Body of pancreas (tissue), 4 donors: Measurements from ENCODE around the gene EPHA4. TPM values are rescaled to one million over a fixed set of nuclear protein-coding genes. Genes with fewer than 3 reads are reported as not detected.

ENCODE experiments used
- ATAC-seq: fragments of 150-250 bp; one replicate; pipeline ENCODE4 v1.9.1; 2016
- DNase-seq, 4 donors: peaks; one replicate each; pipeline ENCODE4 v3.0.0-alpha.2; 2019
- H3K27ac ChIP-seq, 4 donors: fragments of 200-600 bp; sonication (generic); 1 replicate in 3 of 4; 2 replicates in 1 of 4; pipeline versions ENCODE4 v1.5.1 to v1.6.1; 2016 to 2019; ENCODE audit warnings: mild to moderate bottlenecking in 1 of 4, mixed read lengths in 1 of 4, moderate library complexity in 1 of 4
- H3K27me3 ChIP-seq, 2 donors: fragments of 200-600 bp; sonication (generic); one replicate each; pipeline ENCODE4 v1.6.0; 2016; ENCODE audit warnings: mild to moderate bottlenecking in 1 of 2
- H3K36me3 ChIP-seq, 2 donors: fragments of 200-600 bp; sonication (generic); replicated peaks in 1 of 2; 2 replicates each; pipeline ENCODE4 v1.5.1; 2016; ENCODE audit warnings: low read depth in 2 of 2; ENCODE audit not compliant: insufficient read depth in 1 of 2
- H3K4me1 ChIP-seq: fragments of 200-600 bp; sonication (generic); one replicate; pipeline ENCODE4 v1.6.0; 2016
- H3K4me3 ChIP-seq, 2 donors: fragments of 200-600 bp; sonication (generic); 1 replicate in 1 of 2; 2 replicates in 1 of 2; pipeline ENCODE4 v1.5.1; 2016 to 2019
- H3K9me3 ChIP-seq, 3 donors: fragments of 200-600 bp; sonication (generic); 1 replicate in 2 of 3; 2 replicates in 1 of 3; pipeline ENCODE4 v1.5.1; 2016
- CTCF ChIP-seq, 7 experiments: fragments of 450-650 bp in 4 of 7; fragments of 200-600 bp in 3 of 7; sonication (generic) in 3 of 7; IDR thresholded peaks; one replicate each; pipeline ENCODE4 v1.5.1; 2016 to 2019; ENCODE audit warnings: antibody characterized with exemption in 7 of 7
- POLR2A ChIP-seq, 3 donors: fragments of 450-650 bp; IDR thresholded peaks; one replicate each; pipeline ENCODE4 v1.6.1; 2016; ENCODE audit warnings: antibody characterized with exemption in 3 of 3, mild to moderate bottlenecking in 2 of 3
- WGBS, 2 donors: methylation state at CpG; one replicate each; pipeline ENCODE4 v1.1.5; 2017; 5-methylcytosine and 5-hydroxymethylcytosine counted together
- intact Hi-C: fragments of 100-400 bp; cut with DNase I; formaldehyde crosslinking; loops from one replicate; pipeline ENCODE4 v1.15.1; 2023
- total RNA-seq, 2 donors: library from RNA; depleted of rRNA; stranded (reverse); fragments of >200 nt; gene quantifications; one replicate each; pipeline ENCODE4 v1.1.0, GENCODE V29; 2016

Gene EPHA4
- total RNA-seq, 2 donors from 2014 or later: 4.0 to 5.2 TPM

GRCh38 chr2:221377066-221377465, 195.0 kb downstream of the EPHA4 start:
- Histone ChIP-seq H3K27me3 (no peaks in the 10 kb centered on the region), H3K36me3 (no peaks in the 10 kb centered on the region), H3K9me3 (no peaks in the 10 kb centered on the region), H3K4me1 (no peaks in the 10 kb centered on the region), H3K4me3 (no peak overlapping the region), H3K27ac (no peak overlapping the region)
- no peak for ATAC-seq
- WGBS, 2 donors: 83 to 87% methylated on average over 2 of the region's 2 CpGs
- intact Hi-C loops: no loop called here
- TF ChIP-seq POLR2A (IDR thresholded peaks at IDR 0.05) (no peak), CTCF (IDR thresholded peaks at IDR 0.05) (no peak)
- no peak for DNase-seq

GRCh38 chr2:221374234-221374633, 197.9 kb downstream of the EPHA4 start:
- WGBS, 2 donors: 80% methylated on average over 9 of the region's 9 CpGs
- no peak overlapping the region for H3K4me3 ChIP-seq
- H3K9me3 ChIP-seq: no peaks in the 10 kb centered on the region
- no peak for ATAC-seq
- no peaks in the 10 kb centered on the region for H3K4me1 ChIP-seq
- no peaks in the 10 kb centered on the region for H3K27me3 ChIP-seq
- DNase-seq: no peak
- no peak overlapping the region for H3K27ac ChIP-seq
- H3K36me3 ChIP-seq: no peaks in the 10 kb centered on the region
- TF ChIP-seq POLR2A (IDR thresholded peaks at IDR 0.05) (no peak), CTCF (IDR thresholded peaks at IDR 0.05) (no peak)
- intact Hi-C loops: no loop called here

- no peak for ATAC-seq
- no peak for DNase-seq
- no peaks in the 10 kb centered on the region for H3K4me1 ChIP-seq
- 67 to 79% methylated on average over 7 of the region's 7 CpGs for WGBS, 2 donors
- no peaks in the 10 kb centered on the region for H3K36me3 ChIP-seq
- H3K9me3 ChIP-seq: no peaks in the 10 kb centered on the region
- H3K4me3 ChIP-seq: no peak overlapping the region
- intact Hi-C loops: no loop called here
- TF ChIP-seq CTCF (IDR thresholded peaks at IDR 0.05) (no peak), POLR2A (IDR thresholded peaks at IDR 0.05) (no peak)
- no peaks in the 10 kb centered on the region for H3K27me3 ChIP-seq
- no peak overlapping the region for H3K27ac ChIP-seq
Measured at GRCh38 chr2:221372907-221373306, 199.2 kb downstream of the EPHA4 start.

GRCh38 chr2:221372159-221372884, 199.8 kb downstream of the EPHA4 start:
- TF ChIP-seq POLR2A (IDR thresholded peaks at IDR 0.05) (no peak), CTCF (IDR thresholded peaks at IDR 0.05) (no peak)
- Histone ChIP-seq H3K9me3 (no peaks in the 10 kb centered on the region), H3K36me3 (no peaks in the 10 kb centered on the region), H3K4me3 (no peak overlapping the region), H3K27me3 (no peaks in the 10 kb centered on the region), H3K4me1 (no peaks in the 10 kb centered on the region), H3K27ac (no peak overlapping the region)
- ATAC-seq (no peak), DNase-seq (no peak)
- 40 to 44% methylated on average over 9 of the region's 9 CpGs for WGBS, 2 donors
- intact Hi-C loops: no loop called here

GRCh38 chr2:221371347-221371746, 200.8 kb downstream of the EPHA4 start:
- no peak overlapping the region for H3K27ac ChIP-seq
- H3K36me3 ChIP-seq: no peaks in the 10 kb centered on the region
- no peak for ATAC-seq
- no peaks in the 10 kb centered on the region for H3K4me1 ChIP-seq
- intact Hi-C loops: no loop called here
- H3K9me3 ChIP-seq: no peaks in the 10 kb centered on the region
- H3K4me3 ChIP-seq: no peak overlapping the region
- no peak for DNase-seq
- TF ChIP-seq CTCF (IDR thresholded peaks at IDR 0.05): no peak
- no peak for TF ChIP-seq POLR2A (IDR thresholded peaks at IDR 0.05)
- no peaks in the 10 kb centered on the region for H3K27me3 ChIP-seq
- 73 to 82% methylated on average over 6 of the region's 6 CpGs for WGBS, 2 donors
